Fibroblast of mammary gland (primary cell): ENCODE data around the gene KPTN.
A peak's percentile ranks its signal among the peaks of the same experiment; 100 is the strongest.

Experiments used
- DNase-seq: peaks from one replicate; pipeline ENCODE4 v3.0.0-alpha.2; 2010; ENCODE audit warnings: low read depth
- H3K4me3 ChIP-seq: 2 replicates; pipeline ENCODE4 v1.5.1; 2011; ENCODE audit warnings: low read depth, mild to moderate bottlenecking, low read length, moderate library complexity; ENCODE audit not compliant: control insufficient read depth
- TF ChIP-seq, protein P1 (sequence below): conservative IDR thresholded peaks from 2 replicates; pipeline ENCODE4 v1.5.1; 2011; ENCODE audit warnings: low read depth, low read length, inconsistent platforms; ENCODE audit not compliant: control insufficient read depth, insufficient read depth

KPTN gene

DNA sequence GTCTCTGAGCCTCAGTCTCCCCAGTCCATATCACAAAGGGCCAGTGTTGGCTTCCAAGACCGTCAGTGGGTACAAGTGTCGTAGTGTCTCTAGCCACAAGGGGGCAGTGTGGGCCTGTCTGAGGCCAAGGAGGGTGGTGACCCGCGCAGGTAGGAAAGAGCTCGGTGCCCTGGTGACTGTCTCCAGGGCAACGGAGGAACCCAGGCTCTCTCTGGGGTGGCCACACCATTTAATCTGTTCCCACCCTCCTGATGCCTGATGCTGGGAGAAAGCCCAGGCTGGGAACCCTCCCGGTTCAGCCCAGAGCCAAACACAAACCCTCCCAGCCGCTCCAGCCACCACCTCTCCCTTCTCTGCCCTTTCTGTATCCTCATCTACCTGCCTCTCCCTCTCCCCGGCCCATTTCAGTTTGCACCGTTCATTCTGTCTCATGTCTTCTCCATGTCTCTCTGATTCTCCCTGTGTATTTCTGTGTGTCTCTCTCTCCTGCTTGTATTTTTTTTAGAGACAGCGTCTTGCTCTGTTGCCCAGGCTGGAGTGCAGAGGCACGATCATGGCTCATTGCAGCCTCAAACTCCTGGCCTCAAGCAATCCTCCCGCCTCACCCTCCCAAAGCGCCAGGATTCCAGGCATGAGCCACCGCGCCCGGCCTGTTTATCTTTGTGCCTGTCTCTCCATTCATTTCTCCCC is 47.2 kb downstream of the KPTN start:
- TF ChIP-seq, protein P1, sequence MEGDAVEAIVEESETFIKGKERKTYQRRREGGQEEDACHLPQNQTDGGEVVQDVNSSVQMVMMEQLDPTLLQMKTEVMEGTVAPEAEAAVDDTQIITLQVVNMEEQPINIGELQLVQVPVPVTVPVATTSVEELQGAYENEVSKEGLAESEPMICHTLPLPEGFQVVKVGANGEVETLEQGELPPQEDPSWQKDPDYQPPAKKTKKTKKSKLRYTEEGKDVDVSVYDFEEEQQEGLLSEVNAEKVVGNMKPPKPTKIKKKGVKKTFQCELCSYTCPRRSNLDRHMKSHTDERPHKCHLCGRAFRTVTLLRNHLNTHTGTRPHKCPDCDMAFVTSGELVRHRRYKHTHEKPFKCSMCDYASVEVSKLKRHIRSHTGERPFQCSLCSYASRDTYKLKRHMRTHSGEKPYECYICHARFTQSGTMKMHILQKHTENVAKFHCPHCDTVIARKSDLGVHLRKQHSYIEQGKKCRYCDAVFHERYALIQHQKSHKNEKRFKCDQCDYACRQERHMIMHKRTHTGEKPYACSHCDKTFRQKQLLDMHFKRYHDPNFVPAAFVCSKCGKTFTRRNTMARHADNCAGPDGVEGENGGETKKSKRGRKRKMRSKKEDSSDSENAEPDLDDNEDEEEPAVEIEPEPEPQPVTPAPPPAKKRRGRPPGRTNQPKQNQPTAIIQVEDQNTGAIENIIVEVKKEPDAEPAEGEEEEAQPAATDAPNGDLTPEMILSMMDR: peak; percentile 79
- no peak overlapping the region for H3K4me3 ChIP-seq
- DNase-seq: peak; percentile 61

DNA sequence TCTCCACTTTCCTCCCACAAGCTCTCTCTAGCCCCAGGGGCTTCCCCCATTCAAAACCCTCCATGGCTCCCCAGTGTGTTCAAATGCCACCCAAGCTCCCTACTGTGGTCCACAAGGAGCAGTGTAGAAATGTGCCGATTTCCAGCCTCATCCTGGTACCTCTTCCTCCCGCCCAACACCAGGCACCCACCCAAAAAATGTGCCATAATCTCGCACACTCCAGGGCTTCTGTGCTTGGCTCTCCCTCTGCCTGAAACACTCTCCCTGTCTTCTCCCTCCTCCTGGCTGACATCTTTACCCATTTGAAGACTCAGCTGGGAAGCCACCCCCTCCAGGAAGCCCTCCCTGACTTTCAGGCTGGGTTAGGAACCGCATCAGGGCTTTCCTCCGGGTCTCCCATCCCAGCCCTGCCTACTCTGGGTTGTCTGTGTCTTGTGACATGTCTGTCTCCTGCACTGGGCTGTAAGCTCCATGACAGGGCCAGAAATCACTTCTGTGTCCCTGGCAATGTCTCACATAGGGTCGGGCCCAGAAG is 48.1 kb downstream of the KPTN start:
- H3K4me3 ChIP-seq: no peak overlapping the region
- TF ChIP-seq, protein P1: no peak
- DNase-seq: no peak

DNA sequence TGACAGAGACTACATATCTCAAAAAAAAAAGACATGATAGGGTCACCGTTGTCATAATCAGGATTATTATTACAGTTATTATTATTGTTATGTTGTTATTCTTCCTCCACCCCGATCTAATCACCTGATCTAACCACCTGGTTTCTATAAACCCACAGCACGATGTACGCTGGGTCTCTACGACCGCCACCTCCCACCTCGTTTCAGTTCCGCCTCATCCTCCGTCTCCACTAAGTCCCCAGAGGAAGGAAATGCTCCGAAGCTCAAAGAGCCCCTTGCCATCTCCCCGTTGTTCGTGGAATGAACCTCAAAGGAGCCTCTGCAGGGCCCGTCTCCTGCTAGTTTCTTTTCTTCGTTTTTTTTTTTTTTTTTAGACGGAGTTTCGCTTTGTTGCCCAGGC is 48.8 kb downstream of the KPTN start:
- no peak for DNase-seq
- no peak overlapping the region for H3K4me3 ChIP-seq
- TF ChIP-seq, protein P1: no peak

DNA sequence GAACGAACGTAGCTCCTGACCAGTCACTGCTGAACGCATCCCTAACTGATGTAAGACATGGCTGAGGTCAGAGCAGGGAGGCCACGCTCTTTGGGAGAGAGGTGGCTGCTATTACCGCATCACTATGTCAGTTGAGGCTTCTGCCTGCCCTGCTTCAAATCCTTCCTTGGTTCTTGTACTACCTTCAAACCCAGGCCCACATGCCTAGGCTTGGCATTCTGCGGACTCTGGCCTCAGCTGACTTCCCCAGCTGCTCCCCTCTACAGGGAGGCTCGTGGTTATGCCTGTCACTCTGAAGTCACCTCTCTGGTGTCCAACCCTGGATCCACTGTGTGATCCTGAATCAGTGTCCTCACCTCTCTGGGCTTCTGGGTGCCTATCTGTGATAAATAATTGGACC is 49.9 kb downstream of the KPTN start:
- DNase-seq: no peak
- TF ChIP-seq, protein P1: no peak
- no peak overlapping the region for H3K4me3 ChIP-seq

DNA sequence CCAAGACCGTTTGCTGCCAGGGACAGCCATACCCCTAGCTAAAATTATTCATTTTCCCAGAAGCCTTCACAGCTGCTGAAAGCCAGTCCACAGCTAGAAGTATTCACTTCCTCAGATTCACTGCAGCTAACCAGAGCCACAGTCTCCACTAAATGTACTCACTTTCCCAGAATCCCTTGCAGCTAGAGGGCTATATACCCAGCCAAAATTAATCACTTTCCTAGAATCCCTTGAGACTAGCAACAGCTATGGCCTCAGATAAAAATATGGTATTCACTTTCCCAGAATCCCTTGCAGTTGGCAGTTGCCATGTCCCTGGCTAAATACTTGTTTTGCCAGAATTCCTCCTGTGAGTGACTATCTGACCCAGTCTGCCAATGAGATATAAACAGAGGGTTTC is 50.9 kb downstream of the KPTN start:
- peak; percentile 37 for DNase-seq
- TF ChIP-seq, protein P1: no peak
- no peak overlapping the region for H3K4me3 ChIP-seq

DNA sequence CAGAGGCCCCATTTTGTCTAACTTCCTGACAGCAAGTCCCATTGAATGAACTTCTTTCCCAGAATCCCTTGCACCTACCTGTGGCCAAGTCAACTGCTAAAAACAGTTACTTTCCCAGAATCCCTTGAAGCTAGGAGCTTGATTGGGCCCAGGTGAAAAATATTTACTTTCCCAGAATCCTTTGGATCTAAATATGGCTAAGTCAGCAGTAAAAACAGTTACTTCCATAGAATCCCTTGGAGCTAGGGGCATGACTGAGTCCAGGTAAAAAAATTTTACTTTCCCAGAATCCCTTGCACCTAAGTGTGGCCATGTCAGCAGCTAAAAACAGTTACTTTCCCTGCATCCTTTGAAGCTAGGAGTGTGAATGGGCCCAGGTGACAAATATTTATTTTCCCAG is 51.5 kb downstream of the KPTN start:
- no peak for DNase-seq
- H3K4me3 ChIP-seq: no peak overlapping the region
- TF ChIP-seq, protein P1: no peak
